Fibroblast of the conjunctiva (primary cell): ENCODE results near the gene MAP4K3.

ENCODE experiments used
- DNase-seq: peaks from one replicate; pipeline ENCODE4 v3.0.0-alpha.2; 2010; ENCODE audit warnings: low read depth

Gene MAP4K3

DNA sequence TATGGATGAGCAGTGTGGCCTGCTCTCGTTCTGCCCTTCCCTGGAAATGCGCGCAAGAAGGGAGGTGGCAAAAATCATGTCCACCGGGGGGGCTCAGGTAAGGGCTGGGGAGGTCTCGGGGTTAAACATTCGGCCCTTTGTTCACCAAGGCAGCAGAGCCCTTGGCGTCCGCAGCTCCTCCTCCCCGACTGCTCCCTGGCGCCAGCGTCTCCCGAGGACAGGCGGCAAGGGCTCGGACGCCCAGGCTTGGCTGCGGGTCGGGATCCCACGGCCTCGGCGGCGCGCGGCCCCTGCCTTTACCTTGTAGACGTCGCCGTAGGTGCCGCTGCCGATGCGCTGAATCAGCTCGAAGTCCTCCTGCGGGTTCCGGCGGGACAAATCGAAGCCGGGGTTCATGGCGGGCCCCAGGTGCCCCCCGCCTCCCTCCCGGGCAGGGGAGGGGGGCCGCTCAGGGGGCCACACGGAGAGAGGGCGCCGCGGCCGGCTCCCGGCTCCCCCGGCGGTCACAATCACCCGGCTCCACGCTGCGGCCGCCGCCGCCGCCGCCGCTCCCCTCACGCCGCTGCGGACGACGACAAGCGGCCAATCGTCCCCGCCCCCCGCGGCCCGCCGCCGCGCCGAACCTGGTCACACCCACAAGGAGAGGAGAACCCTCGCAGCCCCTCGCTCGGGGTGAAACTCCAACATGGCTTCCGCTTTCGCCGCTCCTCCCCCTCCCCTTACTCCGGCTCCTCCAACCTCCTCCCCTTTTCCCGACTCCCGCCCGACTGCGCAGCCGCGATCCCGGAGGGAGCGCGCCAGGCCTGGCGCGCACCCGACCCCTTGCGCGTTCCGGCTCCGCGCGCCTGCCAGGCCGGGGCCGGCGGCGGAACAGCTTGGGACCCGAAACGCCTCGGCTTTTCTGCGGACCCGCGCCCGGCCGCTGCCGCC lies at the start of gene MAP4K3:
MAP4K3 (minus strand) TSS at position 694 of the 930 bp plus-strand sequence; CDS start at position 396, 298 bp downstream.
- DNase-seq, result peak; percentile 87

DNA sequence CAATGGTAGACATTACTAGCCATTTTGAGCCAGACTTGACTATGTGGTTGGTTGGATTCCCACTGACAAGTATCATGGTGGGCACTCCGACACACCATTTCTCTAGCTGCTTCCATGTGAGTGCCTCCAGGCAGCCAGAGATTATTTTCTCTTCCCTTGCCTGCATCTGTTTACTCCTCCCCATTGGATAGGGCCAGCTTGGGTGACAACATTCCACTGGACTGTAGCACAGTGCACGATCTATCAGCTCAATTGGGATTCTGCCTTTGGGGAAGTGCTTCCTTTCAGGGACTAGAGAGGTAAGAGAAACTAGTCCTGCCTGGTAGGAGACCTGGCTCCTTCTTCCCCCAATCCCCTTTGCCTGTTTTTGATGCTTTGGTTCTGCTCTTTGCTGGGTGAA lies 49.0 kb upstream of the MAP4K3 start:
- DNase-seq, result no peak

DNA sequence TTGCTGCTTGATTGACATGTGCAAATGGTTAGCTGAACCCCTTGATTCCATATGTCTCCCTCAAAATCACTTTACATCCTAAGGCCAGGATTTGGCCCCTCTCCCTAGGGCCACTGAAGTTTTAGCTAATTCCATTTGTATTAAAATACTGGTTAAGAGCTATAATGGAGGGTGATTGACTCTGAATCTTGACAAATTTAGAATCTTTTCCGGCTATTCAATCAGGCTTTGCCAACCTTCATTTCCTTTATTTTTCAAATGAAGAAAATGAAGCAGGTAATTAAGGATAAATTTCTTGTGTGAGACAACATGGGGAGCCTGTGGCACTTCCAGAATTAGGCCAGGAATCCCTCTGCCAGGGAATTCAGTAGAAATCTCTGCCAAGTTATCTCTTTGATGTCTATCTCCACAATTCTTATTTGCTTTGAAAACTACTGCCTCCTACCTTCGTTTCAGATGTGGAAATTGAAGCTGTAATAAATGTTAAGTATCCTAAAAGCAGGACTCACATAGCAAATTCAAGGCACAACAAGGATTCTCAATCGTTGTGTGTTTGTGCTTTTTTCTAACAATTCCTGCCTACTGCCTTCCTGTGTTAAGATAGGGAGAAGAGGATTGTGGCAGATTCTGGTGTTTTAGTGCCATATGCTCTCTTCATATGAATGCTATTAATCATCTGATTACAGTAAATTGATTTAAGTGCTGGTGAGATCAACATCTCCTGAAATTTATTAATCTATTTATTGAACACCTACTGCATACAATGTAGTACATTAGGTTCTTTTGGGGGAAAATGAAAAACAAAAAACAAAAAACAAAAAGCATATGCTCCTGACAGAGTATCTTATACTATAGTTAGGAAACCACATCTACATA lies 47.8 kb upstream of the MAP4K3 start:
- no peak for DNase-seq

DNA sequence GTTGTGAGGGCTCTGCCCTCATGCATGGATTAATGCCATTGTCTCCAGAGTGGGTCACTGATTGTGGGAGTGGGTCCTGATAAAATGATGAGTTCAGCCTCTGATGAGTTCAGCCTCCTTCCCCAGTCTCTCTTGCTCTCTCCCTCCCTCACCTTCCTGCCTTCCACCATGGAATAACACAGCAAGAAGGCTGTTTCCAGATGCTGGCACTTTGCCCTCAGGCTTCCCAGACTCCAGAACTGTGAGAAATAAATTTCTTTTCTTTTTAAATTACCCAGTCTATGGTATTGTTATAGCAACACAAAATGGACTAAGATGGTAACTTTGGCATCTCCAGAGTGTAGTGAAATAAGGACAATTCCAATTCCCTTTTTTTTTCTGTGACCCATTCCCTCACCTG lies 47.1 kb upstream of the MAP4K3 start:
- no peak for DNase-seq

DNA sequence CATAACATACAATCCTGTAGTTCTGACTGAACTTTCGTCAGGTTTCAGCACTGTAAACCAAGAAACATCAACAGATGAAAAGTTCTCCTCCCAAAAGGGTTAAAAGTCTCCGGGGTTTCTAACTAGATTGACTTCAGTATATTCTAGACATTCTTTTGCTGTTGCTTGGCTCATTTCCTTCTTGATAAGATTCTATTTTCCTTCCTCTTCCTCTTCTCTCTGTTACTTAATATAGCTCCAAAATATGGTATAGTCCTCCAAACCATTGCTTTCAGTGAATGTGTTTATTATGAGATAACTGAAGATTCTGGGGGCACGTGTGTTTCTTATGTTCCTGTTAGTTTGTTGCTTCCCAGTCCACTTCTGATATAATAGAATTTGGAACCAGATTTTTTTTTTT lies 46.4 kb upstream of the MAP4K3 start:
- no peak for DNase-seq

DNA sequence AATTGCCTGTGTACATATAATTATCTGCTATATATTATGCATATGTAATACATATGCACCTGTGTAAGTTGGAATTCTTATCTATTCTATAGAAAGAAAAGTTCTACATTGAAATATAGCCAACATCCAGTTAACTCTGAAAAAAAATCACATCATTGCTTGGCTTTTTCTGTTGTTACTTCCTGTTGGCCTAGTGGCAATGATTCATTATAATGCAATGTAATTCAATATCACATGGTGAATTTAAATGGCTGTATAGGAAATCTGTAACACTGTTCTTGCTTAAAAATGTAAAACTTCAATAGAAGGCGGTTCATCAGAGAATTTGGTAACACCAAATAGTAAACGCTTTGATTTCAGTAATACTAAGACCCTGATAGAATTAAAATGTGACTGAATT lies 44.5 kb upstream of the MAP4K3 start:
- DNase-seq, result no peak

DNA sequence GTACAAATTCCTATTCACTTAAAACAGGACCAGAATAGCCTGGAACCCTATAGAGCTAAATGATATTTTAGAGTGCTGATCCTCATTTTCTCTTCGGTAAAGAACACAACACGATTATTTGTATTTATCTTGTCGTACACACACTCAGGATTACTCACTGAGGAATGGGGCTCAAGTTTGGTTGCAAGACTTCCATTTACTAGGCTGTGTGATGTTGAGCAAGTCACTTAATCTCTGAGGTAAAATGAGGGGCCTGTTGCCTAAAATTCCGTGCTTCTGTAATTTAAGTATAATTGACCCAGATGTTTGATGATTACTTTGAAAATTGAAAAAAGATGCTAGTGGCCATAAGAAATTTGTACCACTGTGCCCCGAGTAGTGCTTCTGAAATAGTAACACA lies 42.6 kb upstream of the MAP4K3 start:
- no peak for DNase-seq

DNA sequence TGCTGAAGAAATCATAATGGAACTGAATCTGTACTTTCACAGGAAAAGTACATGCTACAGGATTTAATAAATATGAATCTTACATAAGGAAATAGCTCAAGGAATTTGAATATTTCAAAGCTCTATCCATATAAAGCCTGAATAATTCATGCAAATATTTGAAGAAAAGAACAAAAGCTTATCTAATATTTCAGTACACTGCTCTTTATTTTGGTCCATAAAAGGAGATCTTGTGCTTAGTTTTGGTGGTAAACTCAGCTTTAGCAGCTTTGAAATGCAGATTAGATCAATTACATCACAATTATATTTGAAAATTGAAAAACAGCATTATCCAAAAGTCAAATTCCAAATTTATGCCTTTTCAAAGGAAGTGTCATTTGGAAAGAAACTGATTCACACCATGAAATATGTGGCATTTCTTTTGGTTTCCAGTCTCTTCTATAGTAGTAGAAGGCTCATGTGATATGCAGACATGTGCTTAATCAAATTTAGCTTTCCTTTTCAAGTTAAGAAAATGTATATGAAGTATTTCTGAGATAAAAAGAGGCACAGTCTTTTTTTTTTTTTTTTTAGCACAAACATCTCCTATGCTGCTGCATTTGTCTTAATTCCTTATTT lies 42.1 kb upstream of the MAP4K3 start:
- DNase-seq, result no peak

DNA sequence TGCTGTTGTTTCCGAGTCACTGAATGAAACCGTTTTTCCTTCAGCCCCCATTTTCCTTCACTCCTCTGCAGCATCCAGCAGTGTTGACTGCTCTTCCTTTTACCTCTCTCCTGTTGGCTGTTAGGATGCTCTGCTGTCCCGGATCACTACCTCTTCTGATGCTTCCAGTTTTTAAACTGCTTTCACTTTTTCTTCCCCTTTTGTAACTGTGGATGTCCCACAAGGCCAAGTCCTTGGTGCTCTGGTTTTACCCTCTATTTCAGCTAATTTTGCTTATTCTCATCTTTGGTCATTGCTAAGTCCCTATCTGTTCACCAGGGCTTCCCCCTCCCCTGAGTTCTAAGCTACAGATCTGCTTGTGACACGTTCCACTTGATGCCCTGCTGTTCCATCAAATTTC lies 39.4 kb upstream of the MAP4K3 start:
- no peak for DNase-seq

DNA sequence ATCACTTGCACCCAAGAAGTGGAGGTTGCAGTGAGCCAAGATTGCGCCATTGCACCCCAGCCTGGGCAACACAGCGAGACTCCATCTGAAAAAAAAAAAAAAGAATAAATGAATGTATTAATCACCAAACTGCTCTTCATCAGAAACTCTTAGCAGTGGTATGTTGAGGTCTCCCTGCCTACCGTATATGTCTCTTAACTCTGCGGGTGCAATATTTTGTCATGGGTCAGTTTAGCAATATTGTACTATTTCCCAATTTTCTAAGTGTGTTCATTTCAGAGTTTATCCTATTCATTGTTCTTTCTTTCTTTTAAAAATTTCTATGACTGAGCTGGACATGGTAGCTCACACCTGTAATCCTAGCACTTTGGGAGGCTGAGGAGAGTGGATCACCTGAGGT lies 37.9 kb upstream of the MAP4K3 start:
- DNase-seq, result no peak

DNA sequence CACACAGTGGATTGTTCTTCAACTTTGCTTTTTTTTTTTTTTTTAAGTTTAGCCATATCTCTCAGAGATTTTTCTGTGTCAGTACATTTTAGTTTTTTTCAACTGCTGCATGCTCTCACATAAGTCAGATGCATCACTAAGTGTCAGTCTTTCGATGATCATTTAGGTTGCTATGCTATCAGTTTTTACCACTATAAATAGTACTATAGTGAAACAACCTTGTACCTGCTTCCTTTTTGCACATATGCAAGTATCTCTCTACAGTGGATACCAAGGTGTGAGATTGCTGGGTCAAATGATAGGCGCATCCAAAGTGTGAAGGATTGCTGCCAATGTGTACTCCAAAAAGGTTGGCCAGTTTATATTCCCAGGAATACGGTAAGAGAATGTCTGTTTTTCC lies 33.5 kb upstream of the MAP4K3 start:
- no peak for DNase-seq

DNA sequence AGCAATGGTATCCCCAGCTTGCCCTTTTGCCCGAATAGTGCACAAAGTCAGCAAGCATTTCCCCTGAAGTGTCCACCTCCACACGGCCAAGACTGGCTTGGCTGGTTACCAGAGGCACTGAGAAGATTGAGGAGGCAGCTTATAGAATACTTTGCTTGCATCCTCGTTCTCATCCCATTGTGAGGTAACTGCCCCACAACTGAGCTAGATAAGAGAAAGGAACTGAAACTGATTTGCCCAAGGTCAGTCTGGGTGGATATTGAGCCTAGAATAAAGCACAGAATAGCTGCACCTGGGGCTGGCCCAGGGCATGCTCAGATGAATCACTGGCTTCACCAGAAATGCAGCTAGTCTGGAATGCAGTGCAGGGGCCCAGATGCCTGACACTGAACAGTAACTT lies 32.7 kb upstream of the MAP4K3 start:
- no peak for DNase-seq

DNA sequence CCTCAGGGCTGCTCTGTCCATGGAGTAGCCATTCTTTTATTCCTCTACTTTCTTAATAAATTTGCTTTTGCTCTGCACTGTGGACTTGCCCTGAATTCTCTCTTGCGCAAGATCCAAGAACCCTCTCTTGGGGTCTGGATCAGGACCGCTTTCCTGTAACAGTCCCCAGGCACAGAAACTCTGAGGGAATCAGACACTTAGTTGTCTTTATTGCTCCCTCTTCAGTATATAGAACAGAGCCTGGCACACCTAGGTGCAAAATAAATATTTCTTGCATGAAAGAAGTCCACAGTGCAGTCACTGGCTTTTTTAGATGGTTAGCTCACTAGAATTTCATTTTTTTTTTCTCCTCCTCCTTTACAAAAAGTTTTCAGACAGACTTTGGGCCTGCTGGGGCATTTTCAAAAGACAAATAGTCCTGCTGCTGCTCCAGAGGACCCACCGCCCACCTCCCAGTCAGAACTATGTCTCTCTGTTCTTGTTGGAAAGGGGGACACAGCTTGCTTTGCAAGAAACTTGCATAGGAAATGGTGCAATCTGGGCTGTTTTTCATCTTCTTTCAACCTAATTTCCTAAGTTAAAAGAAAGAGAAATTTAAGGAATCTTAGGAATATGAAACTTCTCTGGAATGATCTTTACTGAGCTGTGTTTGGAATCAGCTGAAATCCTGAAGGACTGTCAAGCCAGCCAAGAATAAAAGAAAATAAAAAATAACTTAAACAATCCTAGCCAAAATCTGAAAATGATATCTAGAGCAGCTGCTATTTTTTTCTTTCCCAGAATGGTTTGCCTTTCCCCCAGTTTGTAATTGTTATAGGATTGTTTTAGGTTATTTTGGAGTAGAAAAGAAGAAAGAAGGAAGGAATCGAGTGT lies 31.7 kb upstream of the MAP4K3 start:
- no peak for DNase-seq

DNA sequence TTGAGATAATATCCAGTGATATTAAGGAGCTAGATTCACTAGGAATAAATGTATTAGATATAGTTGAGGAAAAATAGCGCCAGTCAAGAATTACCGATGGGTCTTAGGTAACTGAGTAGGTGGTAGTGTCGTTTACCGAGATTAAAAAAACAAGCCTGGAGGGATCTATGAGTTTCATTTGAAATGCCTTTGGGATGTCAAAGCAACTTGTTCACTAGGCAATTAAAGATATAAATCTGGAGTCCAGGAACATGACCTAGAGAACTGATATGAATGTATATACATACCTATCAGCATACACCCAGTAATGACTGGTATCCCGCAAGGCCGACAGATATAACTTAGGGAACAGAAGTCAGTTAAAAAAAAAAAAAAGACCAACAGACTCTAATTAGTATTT lies 29.2 kb upstream of the MAP4K3 start:
- no peak for DNase-seq

DNA sequence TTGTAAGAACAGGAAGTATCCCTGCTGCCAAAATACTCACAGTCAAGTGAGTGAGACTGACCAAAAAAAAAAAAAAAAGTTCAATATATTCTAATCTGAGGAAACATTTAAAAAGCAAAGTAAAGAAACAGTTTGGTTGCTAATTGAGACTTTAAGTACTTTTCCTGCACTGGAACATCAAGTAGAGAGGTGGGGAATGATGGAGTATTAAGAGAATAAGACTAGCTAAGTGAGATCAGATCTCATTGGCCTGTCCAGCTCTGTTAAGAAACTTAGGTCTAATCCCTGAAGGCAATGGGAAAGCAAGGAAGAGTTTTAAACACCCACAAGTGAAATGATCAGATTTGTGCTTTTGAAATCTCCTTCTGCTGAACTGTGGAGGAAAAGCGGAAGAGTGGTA lies 27.8 kb upstream of the MAP4K3 start:
- DNase-seq, result no peak

DNA sequence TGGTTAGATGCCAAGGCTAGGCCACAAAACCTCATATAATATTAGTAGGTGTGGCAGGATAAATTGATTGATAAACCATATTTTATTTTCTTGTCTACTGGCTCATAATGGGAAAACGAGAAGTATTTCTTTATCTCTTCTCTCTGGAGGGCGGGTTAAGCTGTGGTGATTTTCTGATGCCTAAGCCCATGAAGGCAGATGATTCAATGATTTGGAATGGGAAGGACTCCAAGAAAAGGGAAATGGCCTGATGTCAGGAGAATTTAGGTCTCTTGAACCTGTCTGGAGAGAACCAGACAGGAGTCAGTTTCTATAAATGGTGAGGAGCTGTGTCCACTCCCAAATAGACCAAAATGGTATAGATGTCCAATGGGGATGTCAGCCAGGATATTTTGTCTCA lies 18.7 kb upstream of the MAP4K3 start:
- DNase-seq, result no peak

DNA sequence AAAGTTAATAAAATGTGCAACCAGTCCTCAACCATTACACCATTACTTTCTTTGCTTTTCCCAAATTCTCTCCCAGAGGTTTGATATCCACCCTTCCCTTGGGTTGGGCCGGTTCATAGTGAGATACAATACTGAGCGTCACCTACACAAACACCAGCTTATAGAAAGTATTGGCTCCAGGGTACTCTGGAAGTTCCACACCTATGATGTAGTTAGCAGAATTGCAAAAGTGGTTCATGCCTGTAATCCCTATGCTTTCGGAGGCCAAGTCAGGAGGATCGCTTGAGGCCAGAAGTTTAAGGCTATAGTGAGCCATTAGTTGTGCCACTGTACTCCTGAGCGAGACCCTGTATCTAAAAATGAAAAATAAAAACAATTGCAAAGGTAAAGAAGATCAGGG lies 15.3 kb upstream of the MAP4K3 start:
- no peak for DNase-seq

DNA sequence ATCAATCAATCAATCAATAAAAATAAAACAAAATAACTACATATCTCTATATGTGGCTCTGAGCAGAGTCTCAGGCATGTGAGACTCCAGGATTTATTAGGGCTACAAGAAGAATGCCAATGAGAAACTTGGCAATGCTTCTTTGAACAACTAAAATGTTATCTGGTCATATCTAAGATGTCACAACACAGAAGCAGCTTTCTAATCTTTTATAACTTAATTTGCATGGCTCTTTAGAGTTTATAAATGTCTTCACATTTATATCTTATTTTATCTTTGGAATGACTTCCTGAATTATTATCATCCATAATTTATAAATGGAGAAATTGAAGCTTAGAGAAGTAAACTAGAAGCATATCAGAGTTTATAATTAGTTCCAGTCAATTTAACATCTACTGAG lies 14.9 kb upstream of the MAP4K3 start:
- no peak for DNase-seq

DNA sequence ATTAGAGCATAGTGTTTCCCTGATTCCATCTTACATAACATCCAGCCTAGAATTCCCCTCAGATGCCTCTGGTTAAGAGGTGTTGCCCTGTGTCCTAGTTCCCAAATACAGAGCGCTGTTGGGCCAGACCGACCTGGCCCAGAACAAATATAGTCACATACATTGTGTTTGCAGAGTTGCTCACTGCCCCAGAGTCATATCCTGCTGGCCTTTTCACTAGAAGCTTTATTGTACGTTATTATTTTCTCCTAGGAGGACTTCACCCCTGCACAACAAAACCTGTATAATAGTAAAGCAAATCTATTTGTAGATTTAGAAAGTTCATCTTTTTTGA lies 11.1 kb upstream of the MAP4K3 start:
- DNase-seq, result no peak

DNA sequence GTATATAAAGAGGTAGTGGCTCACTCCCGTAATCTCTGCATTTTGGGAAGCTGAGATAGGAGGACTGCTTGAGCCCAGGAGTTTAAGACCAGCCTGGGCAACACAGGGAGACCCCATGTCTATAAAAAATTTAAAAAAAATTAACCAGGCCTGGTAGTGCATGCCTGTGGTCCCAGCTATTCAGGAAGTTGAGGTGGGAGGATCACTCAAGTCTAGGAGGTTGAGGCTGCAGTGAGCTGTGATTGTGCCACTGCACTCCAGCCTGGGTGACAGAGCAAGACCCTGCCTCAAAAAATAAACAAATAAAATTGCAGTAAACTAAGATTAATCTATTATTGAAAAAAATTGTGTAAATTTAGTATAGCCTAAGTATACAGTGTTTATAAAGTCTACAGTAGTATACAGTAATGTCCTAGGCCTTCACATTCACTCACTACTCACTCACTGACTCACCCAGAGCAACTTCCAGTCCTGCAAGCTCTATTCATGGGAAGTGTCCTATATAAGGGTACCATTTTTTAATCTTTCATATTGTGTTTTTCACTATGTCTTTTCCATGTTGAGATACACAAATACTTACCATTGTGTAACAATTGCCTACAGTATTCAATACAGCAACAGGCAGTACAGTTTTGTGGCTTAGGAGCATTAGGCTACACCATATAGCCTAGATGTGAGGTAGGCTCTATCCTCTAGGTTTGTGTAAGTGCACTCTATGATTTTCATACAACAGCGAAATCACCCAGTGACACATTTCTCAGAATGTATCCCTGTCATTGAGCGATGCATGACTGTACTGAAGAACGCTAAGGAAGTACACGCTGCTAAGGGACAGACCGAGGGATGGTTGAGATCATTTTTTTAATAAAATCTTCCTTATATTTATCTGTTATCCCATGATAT lies 10.4 kb upstream of the MAP4K3 start:
- no peak for DNase-seq

DNA sequence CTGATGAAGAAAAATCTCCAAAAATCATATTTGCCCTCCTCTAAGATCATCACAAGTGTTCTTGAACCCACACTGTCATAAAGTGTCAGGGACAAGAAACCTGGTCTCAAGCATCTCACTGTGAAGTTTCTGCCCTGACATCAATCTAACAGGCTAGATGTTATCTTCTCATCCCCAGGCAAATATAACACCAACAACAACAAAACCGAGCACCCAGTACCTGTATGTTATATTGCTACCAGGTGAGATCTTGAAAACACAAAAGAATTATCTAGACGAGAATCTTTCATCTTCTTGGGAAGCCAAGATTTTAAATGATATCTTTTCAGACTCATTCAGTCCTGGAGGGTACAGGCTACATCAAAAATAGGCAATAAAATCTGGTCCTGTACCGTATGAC lies 8.8 kb upstream of the MAP4K3 start:
- no peak for DNase-seq
